Smooth muscle cell (in vitro differentiated cells): Measurements from ENCODE around the gene YEATS4. TPM values are rescaled to one million over a fixed set of nuclear protein-coding genes. Genes with fewer than 3 reads are reported as not detected.

Source experiments
- DNase-seq: peaks from one replicate; lab custom pipeline; 2025; ENCODE audit not compliant: unreplicated experiment; lab: John Stamatoyannopoulos, UW
- H2AFZ ChIP-seq: fragments of 200-600 bp; sonication (generic); 2 replicates; pipeline ENCODE4 v1.6.0; 2016; ENCODE audit warnings: antibody characterized with exemption, low read depth, mild to moderate bottlenecking
- H3F3A ChIP-seq: fragments of 200-600 bp; sonication (generic); 2 replicates; pipeline ENCODE4 v1.6.0; 2017; ENCODE audit warnings: antibody characterized with exemption, low read depth
- H3K27ac ChIP-seq: fragments of 200-600 bp; sonication (generic); 2 replicates; pipeline ENCODE4 v1.5.1; 2016; ENCODE audit warnings: low read depth, mild to moderate bottlenecking
- H3K27me3 ChIP-seq: fragments of 200-600 bp; sonication (generic); 2 replicates; pipeline ENCODE4 v1.6.1; 2016; ENCODE audit warnings: low read depth, mild to moderate bottlenecking
- H3K36me3 ChIP-seq: fragments of 200-600 bp; sonication (generic); 2 replicates; pipeline ENCODE4 v1.5.1; 2016; ENCODE audit warnings: low read depth
- H3K4me1 ChIP-seq: fragments of 200-600 bp; sonication (generic); 2 replicates; pipeline ENCODE4 v1.5.1; 2016; ENCODE audit warnings: low read depth
- H3K4me2 ChIP-seq: fragments of 200-600 bp; sonication (generic); 2 replicates; pipeline ENCODE4 v1.6.0; 2016; ENCODE audit warnings: mild to moderate bottlenecking
- H3K4me3 ChIP-seq: fragments of 200-600 bp; sonication (generic); 2 replicates; pipeline ENCODE4 v1.5.1; 2016; ENCODE audit warnings: mild to moderate bottlenecking
- H3K79me2 ChIP-seq: fragments of 200-600 bp; sonication (generic); 2 replicates; pipeline ENCODE4 v1.6.0; 2016; ENCODE audit warnings: low read depth, mild to moderate bottlenecking
- H3K9ac ChIP-seq: fragments of 200-600 bp; sonication (generic); 2 replicates; pipeline ENCODE4 v1.6.0; 2016; ENCODE audit warnings: low read depth
- H3K9me3 ChIP-seq: fragments of 200-600 bp; sonication (generic); replicated peaks from 2 replicates; pipeline ENCODE4 v1.5.1; 2016; ENCODE audit warnings: low read depth
- H4K20me1 ChIP-seq: fragments of 200-600 bp; sonication (generic); 2 replicates; pipeline ENCODE4 v1.6.0; 2016; ENCODE audit warnings: low read depth
- WGBS: methylation state at CpG from one replicate; pipeline ENCODE4 v1.1.7; 2016; ENCODE audit warnings: low lambda C conversion rate; 5-methylcytosine and 5-hydroxymethylcytosine counted together
- polyA plus RNA-seq: library from polyadenylated mRNA; unstranded; fragments of >200 nt; fragmentation: Nextera tagmentation; extraction: Ambion mirVana; gene quantifications from 2 replicates; pipeline ENCODE4 v1.2.1, GENCODE V29; 2016
- total RNA-seq: library from RNA; depleted of rRNA; stranded (reverse); fragments of >200 nt; gene quantifications from 2 replicates; pipeline ENCODE4 v1.2.3, GENCODE V29; 2014
- TF ChIP-seq, protein P1 (sequence below): fragments of 200-600 bp; sonication (generic); IDR thresholded peaks from 2 replicates; pipeline ENCODE4 v1.5.1; 2017; ENCODE audit warnings: borderline replicate concordance, mild to moderate bottlenecking, antibody characterized with exemption; ENCODE audit not compliant: insufficient read depth, poor library complexity, severe bottlenecking

Gene YEATS4
- total and polyA plus RNA-seq, 2 experiments from 2014 or later, result 9.9 to 32.7 TPM

DNA sequence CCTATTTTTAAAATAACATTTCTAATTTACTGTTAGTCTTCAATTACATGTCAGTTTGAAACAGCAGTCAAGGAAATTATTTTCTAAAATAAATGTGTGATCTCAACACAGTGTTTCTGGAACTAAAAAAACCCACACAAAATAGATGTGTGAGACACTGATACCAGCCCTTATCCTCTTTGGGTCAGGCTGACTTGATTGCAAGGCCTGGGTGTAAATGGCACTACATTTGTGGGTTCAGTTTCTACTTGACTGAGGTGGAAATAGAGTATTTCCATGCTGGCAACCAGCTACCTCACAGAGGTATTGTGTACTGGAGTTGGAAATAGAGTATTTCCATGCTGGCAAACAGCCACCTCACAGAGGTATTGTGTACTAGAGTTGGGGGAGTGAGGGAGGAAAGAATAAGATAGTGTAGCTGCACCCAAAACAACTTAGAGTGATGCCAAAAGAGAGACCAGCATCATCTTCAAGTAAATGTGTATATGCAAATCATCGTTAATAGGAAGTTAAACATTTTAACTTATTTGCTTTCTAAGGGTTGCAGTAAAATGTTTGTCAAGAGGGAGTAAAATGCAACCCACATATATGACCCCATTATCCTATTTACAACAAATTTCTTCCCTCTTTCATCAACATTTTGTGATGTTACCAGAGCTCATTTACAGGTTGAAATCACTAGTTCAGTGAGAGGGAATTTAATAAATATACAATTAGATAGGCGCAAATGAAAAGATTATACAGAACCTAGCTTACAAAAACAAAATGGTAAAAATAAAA, 22.0 kb upstream of the YEATS4 start:
- H4K20me1 ChIP-seq, result no peaks in the 10 kb centered on the region
- H3K79me2 ChIP-seq, result no peaks in the 10 kb centered on the region
- H3K4me1 ChIP-seq, result peaks cover 5% of the 10 kb centered on the region
- H2AFZ ChIP-seq, result no peak overlapping the region
- H3K27me3 ChIP-seq, result no peaks in the 10 kb centered on the region
- H3F3A ChIP-seq, result no peaks in the 10 kb centered on the region
- H3K36me3 ChIP-seq, result no peaks in the 10 kb centered on the region
- no peak overlapping the region for H3K4me3 ChIP-seq
- no peak for DNase-seq
- WGBS, result 87% methylated on average over 2 of the region's 2 CpGs
- TF ChIP-seq, protein P1, sequence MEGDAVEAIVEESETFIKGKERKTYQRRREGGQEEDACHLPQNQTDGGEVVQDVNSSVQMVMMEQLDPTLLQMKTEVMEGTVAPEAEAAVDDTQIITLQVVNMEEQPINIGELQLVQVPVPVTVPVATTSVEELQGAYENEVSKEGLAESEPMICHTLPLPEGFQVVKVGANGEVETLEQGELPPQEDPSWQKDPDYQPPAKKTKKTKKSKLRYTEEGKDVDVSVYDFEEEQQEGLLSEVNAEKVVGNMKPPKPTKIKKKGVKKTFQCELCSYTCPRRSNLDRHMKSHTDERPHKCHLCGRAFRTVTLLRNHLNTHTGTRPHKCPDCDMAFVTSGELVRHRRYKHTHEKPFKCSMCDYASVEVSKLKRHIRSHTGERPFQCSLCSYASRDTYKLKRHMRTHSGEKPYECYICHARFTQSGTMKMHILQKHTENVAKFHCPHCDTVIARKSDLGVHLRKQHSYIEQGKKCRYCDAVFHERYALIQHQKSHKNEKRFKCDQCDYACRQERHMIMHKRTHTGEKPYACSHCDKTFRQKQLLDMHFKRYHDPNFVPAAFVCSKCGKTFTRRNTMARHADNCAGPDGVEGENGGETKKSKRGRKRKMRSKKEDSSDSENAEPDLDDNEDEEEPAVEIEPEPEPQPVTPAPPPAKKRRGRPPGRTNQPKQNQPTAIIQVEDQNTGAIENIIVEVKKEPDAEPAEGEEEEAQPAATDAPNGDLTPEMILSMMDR, result no peak
- H3K9ac ChIP-seq, result no peak overlapping the region
- H3K4me2 ChIP-seq, result no peak overlapping the region
- H3K27ac ChIP-seq, result no peak overlapping the region
- H3K9me3 ChIP-seq, result no peaks in the 10 kb centered on the region

DNA sequence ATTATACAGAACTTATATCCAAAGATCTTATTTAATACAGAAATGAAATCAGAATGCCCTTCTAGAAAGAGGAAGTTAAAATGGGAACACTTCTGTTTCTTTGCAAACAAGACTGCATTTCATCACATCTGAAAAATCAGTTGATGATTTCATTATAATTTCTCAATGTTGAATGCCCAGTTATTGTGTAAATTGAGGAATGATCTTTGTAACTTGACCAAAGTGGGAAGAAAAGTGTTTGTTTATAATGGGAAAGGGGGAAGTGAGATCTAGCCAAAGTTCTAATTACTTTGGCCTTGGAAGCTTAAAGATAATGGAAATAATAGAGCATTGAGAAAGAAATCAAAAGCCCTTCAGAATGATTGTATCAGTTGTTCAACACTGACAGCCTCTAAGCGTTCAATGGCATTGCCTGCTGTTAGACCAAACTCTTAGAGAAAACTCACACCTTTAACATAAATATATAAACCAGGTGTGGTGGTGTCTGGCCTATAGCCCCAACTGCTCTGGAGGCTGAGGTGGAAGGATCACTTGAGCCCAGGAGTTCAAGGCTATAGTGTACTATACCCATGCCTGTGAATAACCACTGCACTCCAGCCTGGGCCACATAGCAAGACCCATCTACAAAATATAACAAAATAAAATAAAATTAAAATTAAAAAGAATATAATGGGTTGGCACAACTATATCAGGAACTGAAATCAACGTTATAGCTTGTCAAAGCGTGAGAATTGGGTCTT, 21.3 kb upstream of the YEATS4 start:
- no peak overlapping the region for H3K27ac ChIP-seq
- H3K4me2 ChIP-seq, result no peak overlapping the region
- WGBS, result 93% methylated on average over 3 of the region's 3 CpGs
- H3K9me3 ChIP-seq, result no peaks in the 10 kb centered on the region
- no peak overlapping the region for H2AFZ ChIP-seq
- H3K36me3 ChIP-seq, result no peaks in the 10 kb centered on the region
- H3F3A ChIP-seq, result no peaks in the 10 kb centered on the region
- DNase-seq, result no peak
- no peaks in the 10 kb centered on the region for H3K79me2 ChIP-seq
- no peak overlapping the region for H3K9ac ChIP-seq
- H3K4me3 ChIP-seq, result no peak overlapping the region
- H3K4me1 ChIP-seq, result peaks cover 5% of the 10 kb centered on the region
- H3K27me3 ChIP-seq, result no peaks in the 10 kb centered on the region
- TF ChIP-seq, protein P1, result no peak
- no peaks in the 10 kb centered on the region for H4K20me1 ChIP-seq

DNA sequence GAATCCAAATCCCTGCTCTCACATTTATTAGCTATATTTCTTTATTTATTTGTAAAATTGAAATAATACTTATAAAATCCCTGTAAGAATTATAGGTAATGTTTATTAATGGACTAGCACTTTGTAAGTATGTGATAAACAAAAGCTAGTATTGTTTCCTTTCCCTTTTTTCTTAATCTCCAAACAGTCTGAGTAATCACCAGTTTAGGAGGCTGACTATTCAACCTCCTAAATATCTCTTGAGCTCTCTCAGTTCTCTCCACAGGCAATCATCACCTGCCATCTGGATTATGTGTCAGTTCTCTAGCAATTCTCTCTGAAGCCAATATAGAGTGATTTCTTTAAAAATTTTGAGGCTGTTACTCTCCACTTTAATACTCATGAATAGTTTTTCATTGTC, 20.6 kb upstream of the YEATS4 start:
- no peaks in the 10 kb centered on the region for H3K27me3 ChIP-seq
- no peak overlapping the region for H3K27ac ChIP-seq
- no peak overlapping the region for H2AFZ ChIP-seq
- no peaks in the 10 kb centered on the region for H3K79me2 ChIP-seq
- DNase-seq, result no peak
- TF ChIP-seq, protein P1, result no peak
- no peaks in the 10 kb centered on the region for H3K9me3 ChIP-seq
- no peak overlapping the region for H3K4me3 ChIP-seq
- no peak overlapping the region for H3K4me2 ChIP-seq
- no peaks in the 10 kb centered on the region for H3K36me3 ChIP-seq
- no peak overlapping the region for H3K9ac ChIP-seq
- H4K20me1 ChIP-seq, result no peaks in the 10 kb centered on the region
- peaks cover 5% of the 10 kb centered on the region for H3K4me1 ChIP-seq
- no peaks in the 10 kb centered on the region for H3F3A ChIP-seq

DNA sequence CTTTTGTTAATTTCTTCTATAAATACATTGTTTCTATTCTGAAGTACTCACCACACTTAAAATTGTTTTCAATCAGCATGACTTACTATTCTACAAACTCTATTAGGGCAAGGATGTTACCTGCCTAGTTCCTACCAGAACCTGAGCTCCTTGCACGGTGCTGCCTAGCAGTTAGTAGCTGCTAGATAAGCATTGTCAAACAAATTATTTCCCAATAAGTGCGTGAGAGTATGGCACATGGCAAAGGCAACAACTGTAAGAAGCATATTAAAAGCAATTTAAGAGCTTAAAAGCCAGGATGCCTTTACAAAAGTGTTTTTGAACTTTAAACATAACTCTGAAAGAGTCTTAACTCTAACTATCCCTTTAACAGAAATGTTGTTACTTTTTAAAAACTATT, 19.5 kb upstream of the YEATS4 start:
- no peaks in the 10 kb centered on the region for H4K20me1 ChIP-seq
- no peaks in the 10 kb centered on the region for H3K79me2 ChIP-seq
- TF ChIP-seq, protein P1, result no peak
- H3K27me3 ChIP-seq, result no peaks in the 10 kb centered on the region
- no peak overlapping the region for H2AFZ ChIP-seq
- WGBS, result 80% methylated on average over 2 of the region's 2 CpGs
- H3K4me2 ChIP-seq, result no peak overlapping the region
- DNase-seq, result no peak
- H3K4me1 ChIP-seq, result peaks cover 5% of the 10 kb centered on the region
- H3K9ac ChIP-seq, result no peak overlapping the region
- H3K27ac ChIP-seq, result no peak overlapping the region
- no peaks in the 10 kb centered on the region for H3K36me3 ChIP-seq
- H3K4me3 ChIP-seq, result no peak overlapping the region
- H3K9me3 ChIP-seq, result no peaks in the 10 kb centered on the region
- H3F3A ChIP-seq, result no peaks in the 10 kb centered on the region
